H9 (cell line): Measurements from ENCODE around the gene HDAC2. TPM values are rescaled to one million over a fixed set of nuclear protein-coding genes. Genes with fewer than 3 reads are reported as not detected.

Source experiments
- DNase-seq: peaks from one replicate; pipeline ENCODE4 v3.0.0-alpha.2; 2017
- H2AFZ ChIP-seq: one replicate; pipeline ENCODE4 v1.6.1; 2013; ENCODE audit warnings: mild to moderate bottlenecking, low read length, control low read depth, moderate library complexity
- H2AK5ac ChIP-seq: 2 replicates; pipeline ENCODE4 v1.6.1; 2013; ENCODE audit warnings: low read length, control low read depth, mixed read lengths; ENCODE audit not compliant: insufficient read length
- H2BK120ac ChIP-seq: one replicate; pipeline ENCODE4 v1.6.1; 2013; ENCODE audit warnings: low read depth, mild to moderate bottlenecking, low read length, control low read depth, inconsistent platforms; ENCODE audit not compliant: poor library complexity, severe bottlenecking
- H2BK12ac ChIP-seq: 2 replicates; pipeline ENCODE4 v1.6.1; 2013; ENCODE audit warnings: low read length, control low read depth, mixed read lengths, low read depth; ENCODE audit not compliant: insufficient read length
- H2BK15ac ChIP-seq: 2 replicates; pipeline ENCODE4 v1.6.1; 2013; ENCODE audit warnings: low read depth, low read length, control low read depth
- H2BK20ac ChIP-seq: one replicate; pipeline ENCODE4 v1.6.1; 2013; ENCODE audit warnings: low read depth, mild to moderate bottlenecking, low read length, control low read depth, inconsistent platforms; ENCODE audit not compliant: poor library complexity, severe bottlenecking
- H2BK5ac ChIP-seq: 2 replicates; pipeline ENCODE4 v1.6.1; 2013; ENCODE audit warnings: low read length, control low read depth, mixed read lengths; ENCODE audit not compliant: insufficient read length
- H3K14ac ChIP-seq: 2 replicates; pipeline ENCODE4 v1.6.1; 2013; ENCODE audit warnings: low read length, control low read depth; ENCODE audit not compliant: insufficient read depth
- H3K18ac ChIP-seq: 2 replicates; pipeline ENCODE4 v1.6.1; 2013; ENCODE audit warnings: low read depth, mild to moderate bottlenecking, mixed read lengths, low read length, control low read depth; ENCODE audit not compliant: insufficient read length
- H3K23ac ChIP-seq: 2 replicates; pipeline ENCODE4 v1.6.1; 2013; ENCODE audit warnings: low read length, control low read depth, mixed read lengths, low read depth; ENCODE audit not compliant: insufficient read length
- H3K23me2 ChIP-seq: 2 replicates; pipeline ENCODE4 v1.6.1; 2013; ENCODE audit warnings: low read depth, mild to moderate bottlenecking, mixed read lengths, low read length, control low read depth; ENCODE audit not compliant: insufficient read length, poor library complexity, severe bottlenecking
- H3K27ac ChIP-seq: 2 replicates; pipeline ENCODE4 v1.5.1; 2013; ENCODE audit warnings: low read length, control low read depth, mixed read lengths, low read depth; ENCODE audit not compliant: insufficient read length
- H3K27me3 ChIP-seq: 2 replicates; pipeline ENCODE4 v1.6.1; 2013; ENCODE audit warnings: low read length, control low read depth, inconsistent platforms; ENCODE audit not compliant: insufficient read depth
- H3K4ac ChIP-seq: 2 replicates; pipeline ENCODE4 v1.6.1; 2013; ENCODE audit warnings: low read depth, mild to moderate bottlenecking, control low read depth, inconsistent platforms, low read length, moderate library complexity
- H3K4me1 ChIP-seq: 2 replicates; pipeline ENCODE4 v1.6.1; 2013; ENCODE audit warnings: low read length, control low read depth, inconsistent platforms; ENCODE audit not compliant: insufficient read depth
- H3K4me2 ChIP-seq: 2 replicates; pipeline ENCODE4 v1.6.1; 2013; ENCODE audit warnings: low read length, control low read depth, mixed read lengths; ENCODE audit not compliant: insufficient read length, insufficient read depth
- H3K56ac ChIP-seq: 2 replicates; pipeline ENCODE4 v1.6.1; 2013; ENCODE audit warnings: low read depth, mild to moderate bottlenecking, mixed read lengths, low read length, control low read depth; ENCODE audit not compliant: insufficient read length
- H3K79me1 ChIP-seq: 2 replicates; pipeline ENCODE4 v1.6.1; 2013; ENCODE audit warnings: low read depth, mild to moderate bottlenecking, moderate library complexity, low read length, control low read depth, inconsistent platforms; ENCODE audit not compliant: insufficient read depth, poor library complexity, severe bottlenecking
- H3K79me2 ChIP-seq: 2 replicates; pipeline ENCODE4 v1.6.1; 2013; ENCODE audit warnings: low read length, control low read depth, inconsistent platforms; ENCODE audit not compliant: insufficient read depth
- H3K9ac ChIP-seq: 2 replicates; pipeline ENCODE4 v1.6.1; 2013; ENCODE audit warnings: low read length, control low read depth, mixed read lengths; ENCODE audit not compliant: insufficient read length; ENCODE audit errors: extremely low read depth
- H3K9me3 ChIP-seq: one replicate; pipeline ENCODE4 v1.6.1; 2013; ENCODE audit warnings: low read depth, low read length, inconsistent platforms; ENCODE audit not compliant: control insufficient read depth
- H3T11ph ChIP-seq: one replicate; pipeline ENCODE4 v1.6.1; 2013; ENCODE audit warnings: mild to moderate bottlenecking, low read length, control low read depth, inconsistent platforms
- H4K20me1 ChIP-seq: one replicate; pipeline ENCODE4 v1.6.1; 2013; ENCODE audit not compliant: control insufficient read depth, insufficient read length, insufficient read depth
- H4K5ac ChIP-seq: 2 replicates; pipeline ENCODE4 v1.6.1; 2013; ENCODE audit warnings: low read depth, mild to moderate bottlenecking, mixed read lengths, low read length, control low read depth; ENCODE audit not compliant: insufficient read length
- H4K8ac ChIP-seq: replicated peaks from 2 replicates; pipeline ENCODE4 v1.6.1; 2013; ENCODE audit warnings: low read length, control low read depth, mixed read lengths, low read depth; ENCODE audit not compliant: insufficient read length
- H4K91ac ChIP-seq: 2 replicates; pipeline ENCODE4 v1.6.1; 2013; ENCODE audit warnings: low read depth, mild to moderate bottlenecking, moderate library complexity, mixed read lengths, low read length, control low read depth; ENCODE audit not compliant: insufficient read length
- H3K27ac Mint-ChIP-seq, 3 experiments: 2 replicates in 2 of 3; 3 replicates in 1 of 3; pipeline ENCODE4 v1.8.0; 2020 to 2021; ENCODE audit warnings: mixed read lengths in 3 of 3, mild to moderate bottlenecking in 1 of 3, moderate library complexity in 1 of 3
- H3K27me3 Mint-ChIP-seq: 2 replicates; pipeline ENCODE4 v1.8.0; 2021; ENCODE audit warnings: low read depth, mild to moderate bottlenecking, moderate library complexity, mixed read lengths
- H3K36me3 Mint-ChIP-seq, 3 experiments: 2 replicates in 2 of 3; 3 replicates in 1 of 3; pipeline ENCODE4 v1.8.0; 2020 to 2021; ENCODE audit warnings: low read depth in 3 of 3, mixed read lengths in 3 of 3; ENCODE audit not compliant: insufficient read depth in 1 of 3
- H3K4me1 Mint-ChIP-seq, 2 experiments: 2 replicates each; pipeline ENCODE4 v1.8.0; 2020; ENCODE audit warnings: mixed read lengths in 2 of 2
- H3K4me3 Mint-ChIP-seq, 2 experiments: 2 replicates in 1 of 2; 3 replicates in 1 of 2; pipeline ENCODE4 v1.8.0; 2020 to 2021; ENCODE audit warnings: mild to moderate bottlenecking in 2 of 2, mixed read lengths in 2 of 2, moderate library complexity in 1 of 2
- H3K9me3 Mint-ChIP-seq, 2 experiments: 2 replicates in 1 of 2; 3 replicates in 1 of 2; pipeline ENCODE4 v1.8.0; 2020; ENCODE audit warnings: mild to moderate bottlenecking in 2 of 2, mixed read lengths in 2 of 2, moderate library complexity in 1 of 2
- CTCF ChIP-seq: fragments of 200-600 bp; sonication (generic); conservative IDR thresholded peaks from 3 replicates; pipeline ENCODE4 v1.8.0; 2021; ENCODE audit warnings: antibody characterized with exemption, mild to moderate bottlenecking
- WGBS: extraction: QIAGEN DNeasy Blood & Tissue Kit; methylation state at CpG from one replicate; pipeline ENCODE4 v1.1.7; 2013; ENCODE audit warnings: missing lambda C conversion rate, low lambda C conversion rate, mixed read lengths; ENCODE audit not compliant: insufficient read length; ENCODE audit errors: extremely low coverage; 5-methylcytosine and 5-hydroxymethylcytosine counted together
- total RNA-seq: library from RNA; stranded (reverse); gene quantifications from 2 replicates; pipeline ENCODE4 v1.2.1, GENCODE V29; 2021

The HDAC2 gene
- total RNA-seq, 1 experiment from 2014 or later = 330 TPM

GRCh38 chr6:113967777-113968176 lies 3.2 kb downstream of the HDAC2 start:
- H3K14ac ChIP-seq = no peak overlapping the region
- H4K5ac ChIP-seq = no peak overlapping the region
- no peaks in the 10 kb centered on the region for H3K9me3 ChIP-seq
- H3T11ph ChIP-seq = no peak overlapping the region
- peaks cover 8% of the 10 kb centered on the region; the same call in 1 of the 2 replicates for H3K4me1 ChIP-seq
- Mint-ChIP-seq H3K4me1 (peaks cover 44 to 56% of the 10 kb centered on the region in 2 experiments), H3K9me3 (no peaks in the 10 kb centered on the region; a peak in 1 of 5 replicates), H3K4me3 (peak overlapping the region; percentile 94 to 96), H3K27me3 (peaks cover 12% of the 10 kb centered on the region), H3K36me3 (peaks cover 2 to 9% (median 8%) of the 10 kb centered on the region in 3 experiments), H3K27ac (peak overlapping the region in 1 of 3 experiments; percentile 3; a peak in 1 of 7 replicates)
- no peak overlapping the region for H3K23ac ChIP-seq
- no peaks in the 10 kb centered on the region; the same call in 1 of the 2 replicates for H3K27me3 ChIP-seq
- no peak overlapping the region for H4K91ac ChIP-seq
- DNase-seq = no peak
- peak overlapping the region; percentile 74 for H3K4me2 ChIP-seq
- H2BK12ac ChIP-seq = no peak overlapping the region
- H3K4ac ChIP-seq = no peak overlapping the region
- H3K9ac ChIP-seq = no peak overlapping the region
- no peaks in the 10 kb centered on the region for H4K20me1 ChIP-seq
- no peak overlapping the region for H2AK5ac ChIP-seq
- H3K18ac ChIP-seq = no peak overlapping the region
- H2BK120ac ChIP-seq = no peak overlapping the region
- no CpG with 5 or more reads among the region's 3 CpGs for WGBS
- no peaks in the 10 kb centered on the region for H3K79me1 ChIP-seq
- no peak overlapping the region for H2BK20ac ChIP-seq
- H2BK15ac ChIP-seq = no peak overlapping the region
- H2AFZ ChIP-seq = no peak overlapping the region
- peaks cover 59% of the 10 kb centered on the region for H3K79me2 ChIP-seq
- no peak overlapping the region for H3K27ac ChIP-seq
- H3K56ac ChIP-seq = no peak overlapping the region
- no peak for TF ChIP-seq CTCF
- H3K23me2 ChIP-seq = peaks cover 8% of the 10 kb centered on the region
- H2BK5ac ChIP-seq = no peak overlapping the region
- H4K8ac ChIP-seq = no peak overlapping the region
